MCF 10A (cell line): ENCODE results near the gene PIK3CD. TPM values are rescaled to one million over a fixed set of nuclear protein-coding genes. Genes with fewer than 3 reads are reported as not detected.

Experiments used
- BruUV-seq: library from RNA; stranded (reverse); fragments of 400-500 nt; replicated peaks from 2 replicates; lab custom pipeline; 2021; lab: Mats Ljungman, UMichigan
- CTCF ChIA-PET: fragments of 300-600 bp; sonication (Branson Sonifier 250); formaldehyde crosslinking; extraction: SDS; loops from one replicate; lab custom pipeline; 2021; ENCODE audit warnings: antibody characterized with exemption, inconsistent platforms; lab: Yijun Ruan, JAX
- POLR2A ChIA-PET: fragments of 300-600, 350-650 bp; sonication (Branson Sonifier 250); formaldehyde crosslinking; extraction: SDS; loops from one replicate; lab custom pipeline; 2020; ENCODE audit warnings: antibody characterized with exemption, inconsistent platforms; lab: Yijun Ruan, JAX
- DNase-seq: peaks from one replicate; pipeline ENCODE4 v3.0.0-alpha.2; 2018; ENCODE audit not compliant: unreplicated experiment
- H3K27ac Mint-ChIP-seq: one replicate; pipeline ENCODE4 v1.8.0; 2022; ENCODE audit warnings: mild to moderate bottlenecking, low read depth, mixed read lengths; ENCODE audit not compliant: unreplicated experiment
- H3K27me3 Mint-ChIP-seq: one replicate; pipeline ENCODE4 v1.8.0; 2022; ENCODE audit warnings: mixed read lengths; ENCODE audit not compliant: insufficient read depth, unreplicated experiment
- H3K36me3 Mint-ChIP-seq: one replicate; pipeline ENCODE4 v1.8.0; 2022; ENCODE audit warnings: mild to moderate bottlenecking, moderate library complexity, mixed read lengths; ENCODE audit not compliant: insufficient read depth, unreplicated experiment
- H3K4me1 Mint-ChIP-seq: one replicate; pipeline ENCODE4 v1.8.0; 2022; ENCODE audit warnings: mixed read lengths; ENCODE audit not compliant: insufficient read depth, unreplicated experiment
- H3K4me3 Mint-ChIP-seq: one replicate; pipeline ENCODE4 v1.8.0; 2022; ENCODE audit warnings: mild to moderate bottlenecking, moderate library complexity, mixed read lengths; ENCODE audit not compliant: unreplicated experiment
- H3K9me3 Mint-ChIP-seq: one replicate; pipeline ENCODE4 v1.8.0; 2022; ENCODE audit warnings: mixed read lengths; ENCODE audit not compliant: unreplicated experiment
- intact Hi-C: fragments of 100-400 bp; cut with micrococcal nuclease; formaldehyde crosslinking; loops from 2 replicates; pipeline ENCODE4 v1.14.1; 2022
- total RNA-seq: library from RNA; stranded (reverse); gene quantifications from 2 replicates; pipeline ENCODE4 v1.2.3, GENCODE V29; 2022
- TF ChIP-seq, protein P1 (sequence below): fragments of 200-600 bp; IDR thresholded peaks from one replicate; pipeline ENCODE4 v1.8.0; 2022; ENCODE audit warnings: antibody characterized with exemption, mild to moderate bottlenecking; ENCODE audit not compliant: unreplicated experiment

The PIK3CD gene
- total RNA-seq, 1 experiment from 2014 or later = 7.0 TPM

DNA sequence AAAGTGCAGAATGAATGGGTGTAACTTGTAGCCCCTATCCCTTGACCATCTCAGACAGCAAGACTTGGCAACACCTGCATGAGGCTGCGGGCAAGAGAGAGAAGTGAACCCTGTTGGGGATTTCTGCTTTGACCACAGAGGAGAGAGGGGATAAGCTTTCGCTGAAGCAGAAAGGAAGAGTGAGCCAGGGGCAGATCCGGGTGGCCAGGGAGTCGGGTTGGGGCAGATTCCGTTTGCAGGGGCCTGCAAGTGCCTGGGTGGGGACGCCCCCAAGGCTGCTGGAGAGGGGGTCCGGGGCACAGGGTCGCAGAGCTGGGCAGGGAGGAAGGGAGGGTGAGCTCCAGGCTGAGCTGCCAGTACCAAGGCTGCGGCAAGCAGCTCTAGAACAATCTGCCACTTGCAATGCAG is 25.3 kb upstream of the PIK3CD start:
- Mint-ChIP-seq H3K4me1 (no peaks in the 10 kb centered on the region), H3K9me3 (no peaks in the 10 kb centered on the region), H3K27ac (no peak overlapping the region), H3K27me3 (peaks cover 15% of the 10 kb centered on the region), H3K36me3 (no peaks in the 10 kb centered on the region), H3K4me3 (no peak overlapping the region)
- TF ChIP-seq, protein P1, sequence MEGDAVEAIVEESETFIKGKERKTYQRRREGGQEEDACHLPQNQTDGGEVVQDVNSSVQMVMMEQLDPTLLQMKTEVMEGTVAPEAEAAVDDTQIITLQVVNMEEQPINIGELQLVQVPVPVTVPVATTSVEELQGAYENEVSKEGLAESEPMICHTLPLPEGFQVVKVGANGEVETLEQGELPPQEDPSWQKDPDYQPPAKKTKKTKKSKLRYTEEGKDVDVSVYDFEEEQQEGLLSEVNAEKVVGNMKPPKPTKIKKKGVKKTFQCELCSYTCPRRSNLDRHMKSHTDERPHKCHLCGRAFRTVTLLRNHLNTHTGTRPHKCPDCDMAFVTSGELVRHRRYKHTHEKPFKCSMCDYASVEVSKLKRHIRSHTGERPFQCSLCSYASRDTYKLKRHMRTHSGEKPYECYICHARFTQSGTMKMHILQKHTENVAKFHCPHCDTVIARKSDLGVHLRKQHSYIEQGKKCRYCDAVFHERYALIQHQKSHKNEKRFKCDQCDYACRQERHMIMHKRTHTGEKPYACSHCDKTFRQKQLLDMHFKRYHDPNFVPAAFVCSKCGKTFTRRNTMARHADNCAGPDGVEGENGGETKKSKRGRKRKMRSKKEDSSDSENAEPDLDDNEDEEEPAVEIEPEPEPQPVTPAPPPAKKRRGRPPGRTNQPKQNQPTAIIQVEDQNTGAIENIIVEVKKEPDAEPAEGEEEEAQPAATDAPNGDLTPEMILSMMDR = no peak
- no peak for DNase-seq
- no TSS peak for BruUV-seq
- CTCF ChIA-PET = interaction anchor here (0.5 to 2.0 kb wide), 41 partner anchors 9 to 803 kb away, joined by 3 to 18 read pairs (median 4); no protein-coding TSS in a partner anchor
- intact Hi-C loops = loop anchor here (5.0 kb wide), 1 partner anchor 156 kb away; no protein-coding TSS in a partner anchor
- POLR2A ChIA-PET = interaction anchor here (0.6 kb wide), 2 partner anchors 34 to 134 kb away, joined by 3 read pairs; no protein-coding TSS in a partner anchor

GRCh38 chr1:9628541-9629444 is 22.7 kb upstream of the PIK3CD start:
- no peaks in the 10 kb centered on the region for H3K9me3 Mint-ChIP-seq
- H3K4me3 Mint-ChIP-seq = no peak overlapping the region
- H3K27me3 Mint-ChIP-seq = peaks cover 10% of the 10 kb centered on the region
- TF ChIP-seq, protein P1 = no peak
- intact Hi-C loops = loop anchor here (5.0 kb wide), 1 partner anchor 154 kb away; no protein-coding TSS in a partner anchor
- ChIA-PET POLR2A (interaction anchor here (0.5 to 0.8 kb wide), 3 partner anchors 9 to 91 kb away, joined by 3 read pairs; no protein-coding TSS in a partner anchor), CTCF (interaction anchor here (0.6 to 2.0 kb wide), 14 partner anchors 9 to 1527 kb away, joined by 3 to 7 read pairs (median 4); no protein-coding TSS in a partner anchor)
- no peaks in the 10 kb centered on the region for H3K4me1 Mint-ChIP-seq
- H3K36me3 Mint-ChIP-seq = no peaks in the 10 kb centered on the region
- no peak for DNase-seq
- BruUV-seq = no TSS peak
- no peak overlapping the region for H3K27ac Mint-ChIP-seq

DNA sequence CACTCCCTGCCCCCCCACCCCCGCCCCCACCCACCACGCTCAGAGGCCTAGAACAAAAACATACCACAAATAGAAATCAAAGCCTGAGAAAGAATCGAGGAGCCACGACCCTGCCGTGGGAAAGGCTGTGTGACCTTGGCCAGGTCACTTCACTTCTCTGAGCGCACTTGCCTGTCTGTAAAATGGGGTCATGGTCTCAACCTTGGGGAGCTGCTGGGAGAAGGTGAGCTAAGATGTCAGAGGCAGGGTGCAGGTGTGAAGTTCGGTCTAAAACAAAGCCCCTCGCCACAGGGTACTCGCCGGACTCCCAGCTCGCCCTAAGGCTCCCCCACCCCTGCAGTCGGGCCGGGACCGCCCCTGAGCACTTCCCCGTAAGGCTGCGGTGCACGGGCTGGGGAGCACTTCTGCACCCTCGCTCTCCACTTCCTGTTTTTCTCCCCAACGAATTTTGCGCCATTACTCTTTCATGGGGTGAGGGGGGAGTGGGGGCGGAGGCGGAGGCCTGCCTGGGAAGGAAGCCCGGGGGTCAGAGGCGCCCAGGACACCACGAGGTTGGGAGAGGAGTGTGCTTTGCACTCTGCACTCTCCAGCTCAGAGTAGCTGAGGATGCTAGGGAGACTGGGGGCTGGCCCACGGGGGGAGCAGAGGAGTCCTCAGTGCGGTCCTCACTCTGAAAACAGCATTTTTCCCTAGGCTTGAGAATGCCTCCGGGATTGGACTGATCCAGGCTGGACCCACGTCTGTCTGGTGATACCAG is 21.9 kb upstream of the PIK3CD start:
- POLR2A ChIA-PET = interaction anchor here (0.5 kb wide), 1 partner anchor 83 kb away, joined by 3 read pairs; no protein-coding TSS in a partner anchor
- TF ChIP-seq, protein P1 = no peak
- Mint-ChIP-seq H3K27me3 (peaks cover 10% of the 10 kb centered on the region), H3K27ac (no peak overlapping the region), H3K36me3 (no peaks in the 10 kb centered on the region), H3K4me3 (no peak overlapping the region), H3K9me3 (no peaks in the 10 kb centered on the region), H3K4me1 (no peaks in the 10 kb centered on the region)
- no TSS peak for BruUV-seq
- intact Hi-C loops = loop anchor here (5.0 kb wide), 1 partner anchor 153 kb away; no protein-coding TSS in a partner anchor
- CTCF ChIA-PET = interaction anchor here (0.6 kb wide), 2 partner anchors 239 to 1528 kb away, joined by 3 read pairs; no protein-coding TSS in a partner anchor
- no peak for DNase-seq
